ENCODE measurements around the gene IGF2BP3.

DNA sequence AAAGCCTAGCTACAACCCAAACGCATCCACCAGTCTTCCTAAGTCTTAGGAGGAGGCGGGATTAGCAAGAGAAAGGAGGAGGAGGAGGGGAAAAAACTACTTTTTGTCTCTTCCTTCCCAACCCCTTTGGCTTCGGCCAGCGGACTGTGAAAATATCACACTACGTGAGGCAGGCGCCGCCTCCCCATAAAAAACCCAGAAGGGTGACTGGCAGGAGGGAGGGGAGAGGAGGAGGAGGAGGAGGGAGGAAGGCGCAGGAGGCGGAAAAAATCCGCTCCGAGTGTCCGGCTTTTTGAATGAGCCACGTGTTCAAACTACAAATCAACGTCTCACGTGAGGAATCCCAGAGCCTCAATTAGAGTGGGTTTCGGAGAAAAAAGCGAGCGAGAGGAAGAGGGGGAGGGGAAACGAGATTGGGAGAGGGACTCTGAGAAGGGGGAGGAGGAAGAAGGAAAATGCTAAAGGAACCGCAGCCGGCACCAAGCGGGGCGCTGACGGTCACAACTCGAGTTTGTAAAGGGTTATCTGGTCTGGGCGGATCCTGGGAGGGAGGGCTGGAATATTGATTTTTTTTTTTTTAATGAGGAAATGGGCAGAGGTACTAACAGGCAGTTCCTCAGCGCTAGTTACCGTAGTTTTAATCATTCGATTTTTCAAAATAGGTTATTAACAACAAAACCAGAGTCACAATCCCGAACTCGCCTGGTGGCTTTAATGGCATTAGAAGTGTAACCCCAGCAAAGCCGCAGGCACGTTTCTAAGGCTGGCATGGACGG lies at the start of gene IGF2BP3:
- TF ChIP-seq SP3 (tag by site-specific recombination; IDR thresholded peaks at IDR 0.05) (peak; percentile 91), YY2 (tag by site-specific recombination; IDR thresholded peaks at IDR 0.05) (no peak), ZNF324 (tag by site-specific recombination; IDR thresholded peaks at IDR 0.05) (peak; percentile 93), ZNF157 (tag by site-specific recombination; IDR thresholded peaks at IDR 0.05) (no peak), ZBTB1 (tag by site-specific recombination; IDR thresholded peaks at IDR 0.05) (no peak), ZNF473 (tag by site-specific recombination; IDR thresholded peaks at IDR 0.05) (no peak), ZNF785 (tag by site-specific recombination; IDR thresholded peaks at IDR 0.05) (no peak), HOXD13 (CRISPR knock-in tag; IDR thresholded peaks at IDR 0.05; ENCODE audit: borderline replicate concordance) (no peak)
- TF ChIP-seq, protein P1, sequence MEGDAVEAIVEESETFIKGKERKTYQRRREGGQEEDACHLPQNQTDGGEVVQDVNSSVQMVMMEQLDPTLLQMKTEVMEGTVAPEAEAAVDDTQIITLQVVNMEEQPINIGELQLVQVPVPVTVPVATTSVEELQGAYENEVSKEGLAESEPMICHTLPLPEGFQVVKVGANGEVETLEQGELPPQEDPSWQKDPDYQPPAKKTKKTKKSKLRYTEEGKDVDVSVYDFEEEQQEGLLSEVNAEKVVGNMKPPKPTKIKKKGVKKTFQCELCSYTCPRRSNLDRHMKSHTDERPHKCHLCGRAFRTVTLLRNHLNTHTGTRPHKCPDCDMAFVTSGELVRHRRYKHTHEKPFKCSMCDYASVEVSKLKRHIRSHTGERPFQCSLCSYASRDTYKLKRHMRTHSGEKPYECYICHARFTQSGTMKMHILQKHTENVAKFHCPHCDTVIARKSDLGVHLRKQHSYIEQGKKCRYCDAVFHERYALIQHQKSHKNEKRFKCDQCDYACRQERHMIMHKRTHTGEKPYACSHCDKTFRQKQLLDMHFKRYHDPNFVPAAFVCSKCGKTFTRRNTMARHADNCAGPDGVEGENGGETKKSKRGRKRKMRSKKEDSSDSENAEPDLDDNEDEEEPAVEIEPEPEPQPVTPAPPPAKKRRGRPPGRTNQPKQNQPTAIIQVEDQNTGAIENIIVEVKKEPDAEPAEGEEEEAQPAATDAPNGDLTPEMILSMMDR (tag by site-specific recombination; IDR thresholded peaks at IDR 0.05) = peak; percentile 48; the same call in 1 of the 2 replicates
- TF ChIP-seq, protein P2, sequence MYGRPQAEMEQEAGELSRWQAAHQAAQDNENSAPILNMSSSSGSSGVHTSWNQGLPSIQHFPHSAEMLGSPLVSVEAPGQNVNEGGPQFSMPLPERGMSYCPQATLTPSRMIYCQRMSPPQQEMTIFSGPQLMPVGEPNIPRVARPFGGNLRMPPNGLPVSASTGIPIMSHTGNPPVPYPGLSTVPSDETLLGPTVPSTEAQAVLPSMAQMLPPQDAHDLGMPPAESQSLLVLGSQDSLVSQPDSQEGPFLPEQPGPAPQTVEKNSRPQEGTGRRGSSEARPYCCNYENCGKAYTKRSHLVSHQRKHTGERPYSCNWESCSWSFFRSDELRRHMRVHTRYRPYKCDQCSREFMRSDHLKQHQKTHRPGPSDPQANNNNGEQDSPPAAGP (tag by site-specific recombination; IDR thresholded peaks at IDR 0.05) = peak; percentile 92
- TF ChIP-seq, protein P3, sequence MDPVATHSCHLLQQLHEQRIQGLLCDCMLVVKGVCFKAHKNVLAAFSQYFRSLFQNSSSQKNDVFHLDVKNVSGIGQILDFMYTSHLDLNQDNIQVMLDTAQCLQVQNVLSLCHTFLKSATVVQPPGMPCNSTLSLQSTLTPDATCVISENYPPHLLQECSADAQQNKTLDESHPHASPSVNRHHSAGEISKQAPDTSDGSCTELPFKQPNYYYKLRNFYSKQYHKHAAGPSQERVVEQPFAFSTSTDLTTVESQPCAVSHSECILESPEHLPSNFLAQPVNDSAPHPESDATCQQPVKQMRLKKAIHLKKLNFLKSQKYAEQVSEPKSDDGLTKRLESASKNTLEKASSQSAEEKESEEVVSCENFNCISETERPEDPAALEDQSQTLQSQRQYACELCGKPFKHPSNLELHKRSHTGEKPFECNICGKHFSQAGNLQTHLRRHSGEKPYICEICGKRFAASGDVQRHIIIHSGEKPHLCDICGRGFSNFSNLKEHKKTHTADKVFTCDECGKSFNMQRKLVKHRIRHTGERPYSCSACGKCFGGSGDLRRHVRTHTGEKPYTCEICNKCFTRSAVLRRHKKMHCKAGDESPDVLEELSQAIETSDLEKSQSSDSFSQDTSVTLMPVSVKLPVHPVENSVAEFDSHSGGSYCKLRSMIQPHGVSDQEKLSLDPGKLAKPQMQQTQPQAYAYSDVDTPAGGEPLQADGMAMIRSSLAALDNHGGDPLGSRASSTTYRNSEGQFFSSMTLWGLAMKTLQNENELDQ (tag by site-specific recombination; IDR thresholded peaks at IDR 0.05; ENCODE audit: low read depth) = no peak
- TF ChIP-seq, protein P4, sequence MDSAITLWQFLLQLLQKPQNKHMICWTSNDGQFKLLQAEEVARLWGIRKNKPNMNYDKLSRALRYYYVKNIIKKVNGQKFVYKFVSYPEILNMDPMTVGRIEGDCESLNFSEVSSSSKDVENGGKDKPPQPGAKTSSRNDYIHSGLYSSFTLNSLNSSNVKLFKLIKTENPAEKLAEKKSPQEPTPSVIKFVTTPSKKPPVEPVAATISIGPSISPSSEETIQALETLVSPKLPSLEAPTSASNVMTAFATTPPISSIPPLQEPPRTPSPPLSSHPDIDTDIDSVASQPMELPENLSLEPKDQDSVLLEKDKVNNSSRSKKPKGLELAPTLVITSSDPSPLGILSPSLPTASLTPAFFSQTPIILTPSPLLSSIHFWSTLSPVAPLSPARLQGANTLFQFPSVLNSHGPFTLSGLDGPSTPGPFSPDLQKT (IDR thresholded peaks at IDR 0.05; ENCODE audit: borderline replicate concordance, low read depth, low read length) = no peak

Measured in HEK293 (cell line).